GM12878 (cell line): ENCODE results near the gene INAFM1. TPM values are rescaled to one million over a fixed set of nuclear protein-coding genes. Genes with fewer than 3 reads are reported as not detected.

Experiments used
- ATAC-seq: fragments of 200-7000 bp; cut with Tn5 transposase; 3 replicates; pipeline ENCODE4 v1.9.1; 2020; ENCODE audit warnings: mild to moderate bottlenecking, moderate library complexity
- BruUV-seq: library from RNA; stranded (reverse); fragments of 400-500 nt; replicated peaks from 2 replicates; lab custom pipeline; 2021; lab: Mats Ljungman, UMichigan
- CTCF ChIA-PET: fragments of 300-600 bp; sonication (Branson Sonifier 250); formaldehyde crosslinking; extraction: SDS; loops from one replicate; lab custom pipeline; 2021; ENCODE audit warnings: inconsistent platforms; lab: Yijun Ruan, JAX
- POLR2A ChIA-PET: fragments of 350-600 bp; formaldehyde crosslinking; extraction: SDS; loops from one replicate; lab custom pipeline; 2021; ENCODE audit warnings: inconsistent platforms; lab: Charles Lee
- RAD21 ChIA-PET: fragments of 300-600 bp; sonication (Branson Sonifier 250); formaldehyde crosslinking; loops from one replicate; lab custom pipeline; 2023; ENCODE audit warnings: antibody characterized with exemption; ENCODE audit not compliant: unreplicated experiment; lab: Charles Lee
- SMC1A ChIA-PET: fragments of 300-600 bp; sonication (Branson Sonifier 250); formaldehyde crosslinking; loops from one replicate; lab custom pipeline; 2023; ENCODE audit not compliant: unreplicated experiment, uncharacterized antibody; lab: Charles Lee
- DNase-seq: peaks from one replicate; pipeline ENCODE4 v3.0.0-alpha.2; 2011; ENCODE audit warnings: low read depth, low spot score
- FAIRE-seq: peaks from 3 replicates; lab custom pipeline; 2011; peaks lifted over from hg19 to GRCh38; lab: Jason Lieb, UNC
- H2AFZ ChIP-seq: 2 replicates; pipeline ENCODE4 v1.6.0; 2011; ENCODE audit warnings: low read depth, low read length, control low read depth; ENCODE audit not compliant: control insufficient read depth
- H3K27ac ChIP-seq: 2 replicates; pipeline ENCODE4 v1.5.1; 2011; ENCODE audit warnings: control low read depth; ENCODE audit not compliant: control insufficient read depth, insufficient read depth
- H3K27me3 ChIP-seq, 2 experiments: replicated peaks in 1 of 2; 2 replicates each; pipeline versions ENCODE4 v1.6.0 to v1.6.1; 2011; ENCODE audit warnings: low read length in 1 of 2; ENCODE audit not compliant: control insufficient read depth in 2 of 2, insufficient read depth in 2 of 2
- H3K36me3 ChIP-seq, 2 experiments: 2 replicates each; pipeline ENCODE4 v1.5.1; 2011; ENCODE audit warnings: low read length in 1 of 2; ENCODE audit not compliant: control insufficient read depth in 2 of 2, insufficient read depth in 2 of 2
- H3K4me1 ChIP-seq: 2 replicates; pipeline ENCODE4 v1.6.1; 2011; ENCODE audit warnings: mild to moderate bottlenecking, low read length, moderate library complexity, mixed read lengths; ENCODE audit not compliant: control insufficient read depth, insufficient read depth
- H3K4me2 ChIP-seq: 2 replicates; pipeline ENCODE4 v1.6.0; 2011; ENCODE audit warnings: control low read depth; ENCODE audit not compliant: control insufficient read depth, insufficient read depth
- H3K4me3 ChIP-seq: fragments of 200-600 bp; sonication (generic); 2 replicates; pipeline ENCODE4 v1.5.1; 2016
- H3K79me2 ChIP-seq: 2 replicates; pipeline ENCODE4 v1.6.0; 2011; ENCODE audit warnings: low read length; ENCODE audit not compliant: control insufficient read depth, insufficient read depth
- H3K9ac ChIP-seq: 2 replicates; pipeline ENCODE4 v1.8.0; 2011; ENCODE audit warnings: low read length, control low read depth, mixed read lengths; ENCODE audit not compliant: control insufficient read depth, insufficient read depth
- H3K9me3 ChIP-seq: replicated peaks from 3 replicates; pipeline ENCODE4 v1.5.1; 2011; ENCODE audit warnings: mild to moderate bottlenecking, low read length; ENCODE audit not compliant: control insufficient read depth, insufficient read depth
- H4K20me1 ChIP-seq: 2 replicates; pipeline ENCODE4 v1.6.0; 2011; ENCODE audit not compliant: control insufficient read depth, insufficient read depth
- HCFC1 ChIP-seq: fragments of 150-350 bp; IDR thresholded peaks from 2 replicates; pipeline ENCODE4 v1.6.1; 2014; ENCODE audit warnings: low read length
- HDGF ChIP-seq: fragments of 450-650 bp; IDR thresholded peaks from 2 replicates; pipeline ENCODE4 v1.6.1; 2016; ENCODE audit warnings: antibody characterized with exemption
- NBN ChIP-seq: fragments of 450-650 bp; IDR thresholded peaks from 2 replicates; pipeline ENCODE4 v1.6.1; 2016
- SP1 ChIP-seq: IDR thresholded peaks from one replicate; pipeline ENCODE4 v1.6.1; 2011; ENCODE audit warnings: low read depth, low read length
- TCF12 ChIP-seq: IDR thresholded peaks from 2 replicates; pipeline ENCODE4 v1.6.1; 2011; ENCODE audit warnings: low read depth, mild to moderate bottlenecking, low read length
- ZNF217 ChIP-seq: fragments of 450-650 bp; IDR thresholded peaks from 2 replicates; pipeline ENCODE4 v1.6.1; 2017; ENCODE audit warnings: antibody characterized with exemption, mild to moderate bottlenecking
- WGBS: methylation state at CpG from one replicate; pipeline ENCODE4 v1.1.6; 2016; ENCODE audit warnings: low lambda C conversion rate; ENCODE audit not compliant: insufficient replicate concordance, insufficient coverage; ENCODE audit errors: missing lambda C conversion rate; 5-methylcytosine and 5-hydroxymethylcytosine counted together
- in situ Hi-C: fragments of 300-500 bp; cut with MboI; formaldehyde crosslinking; loops from 9 replicates; pipeline ENCODE4 v1.14.3; 2018; ENCODE audit warnings: mixed read lengths
- intact Hi-C: fragments of 100-400 bp; cut with micrococcal nuclease; formaldehyde crosslinking; loops from one replicate; pipeline ENCODE4 v1.14.2; 2022; ENCODE audit not compliant: unreplicated experiment
- polyA plus RNA-seq, 11 experiments: library from polyadenylated mRNA; depleted of rRNA in 4 of 11; unstranded in 6 of 11; stranded (reverse) in 5 of 11; fragments of >200 nt; fragmentation: Nextera tagmentation in 4 of 11; fragmentation: Illumina TruSeq in 1 of 11; extraction: Ambion mirVana in 4 of 11; extraction: Trizol in 1 of 11; gene quantifications; 1 replicate in 1 of 11; 2 replicates in 10 of 11; pipeline versions ENCODE4 v1.2.1 to v1.2.3, GENCODE V29; 2011 to 2016; ENCODE audit warnings: inconsistent platforms in 2 of 11, missing spikeins in 2 of 11, low read depth in 1 of 11
- total RNA-seq, 4 experiments: library from RNA; depleted of rRNA in 3 of 4; stranded (reverse); fragments of >200 nt in 3 of 4; fragmentation: Illumina TruSeq in 1 of 4; extraction: Trizol in 1 of 4; gene quantifications; 2 replicates each; pipeline versions ENCODE4 v1.2.1 to v1.2.3, GENCODE V29; 2013 to 2021
- TF ChIP-seq, protein P1 (sequence below), 3 experiments: IDR thresholded peaks in 2 of 3; conservative IDR thresholded peaks in 1 of 3; 2 replicates each; pipeline ENCODE4 v1.5.1; 2011; ENCODE audit warnings: low read depth in 3 of 3, low read length in 3 of 3, mild to moderate bottlenecking in 3 of 3, control low read depth in 2 of 3, moderate library complexity in 2 of 3, inconsistent platforms in 1 of 3, mixed read lengths in 1 of 3; ENCODE audit not compliant: control insufficient read depth in 2 of 3, insufficient read depth in 1 of 3; ENCODE audit errors: extremely low read depth in 1 of 3
- TF ChIP-seq, protein P2 (sequence below): IDR thresholded peaks from 2 replicates; pipeline ENCODE4 v1.6.1; 2012; ENCODE audit warnings: low read length, inconsistent platforms
- TF ChIP-seq, protein P3 (sequence below): IDR thresholded peaks from 2 replicates; pipeline ENCODE4 v1.6.1; 2012; ENCODE audit warnings: low read depth, low read length, improper control_type of control experiment

The INAFM1 gene
- total and polyA plus RNA-seq, 10 of the 15 experiments (the other 5 are each of a cell fraction or from before 2014, with no cell fraction given) = 0.57 to 6.8 (median 1.1) TPM; not detected in 1

DNA sequence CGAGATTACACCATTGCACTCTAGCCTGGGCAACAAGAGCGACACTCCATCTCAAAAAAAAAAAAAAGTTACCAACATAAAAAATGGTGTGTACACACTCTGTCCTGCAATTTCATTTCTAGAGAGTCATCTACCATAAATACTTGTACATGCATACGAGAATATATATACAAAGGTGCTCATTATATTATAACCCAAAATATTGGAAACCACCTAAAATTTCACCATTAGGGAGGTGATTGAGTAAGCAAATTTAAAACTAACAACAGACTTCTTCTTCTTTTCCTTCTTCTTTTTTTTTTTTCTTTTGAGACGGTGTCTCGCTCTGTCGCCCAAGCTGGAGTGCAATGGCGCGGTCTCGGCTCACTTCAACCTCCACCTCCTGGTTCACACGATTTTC, 27.6 kb downstream of the INAFM1 start (continued):
- TF ChIP-seq, protein P1, sequence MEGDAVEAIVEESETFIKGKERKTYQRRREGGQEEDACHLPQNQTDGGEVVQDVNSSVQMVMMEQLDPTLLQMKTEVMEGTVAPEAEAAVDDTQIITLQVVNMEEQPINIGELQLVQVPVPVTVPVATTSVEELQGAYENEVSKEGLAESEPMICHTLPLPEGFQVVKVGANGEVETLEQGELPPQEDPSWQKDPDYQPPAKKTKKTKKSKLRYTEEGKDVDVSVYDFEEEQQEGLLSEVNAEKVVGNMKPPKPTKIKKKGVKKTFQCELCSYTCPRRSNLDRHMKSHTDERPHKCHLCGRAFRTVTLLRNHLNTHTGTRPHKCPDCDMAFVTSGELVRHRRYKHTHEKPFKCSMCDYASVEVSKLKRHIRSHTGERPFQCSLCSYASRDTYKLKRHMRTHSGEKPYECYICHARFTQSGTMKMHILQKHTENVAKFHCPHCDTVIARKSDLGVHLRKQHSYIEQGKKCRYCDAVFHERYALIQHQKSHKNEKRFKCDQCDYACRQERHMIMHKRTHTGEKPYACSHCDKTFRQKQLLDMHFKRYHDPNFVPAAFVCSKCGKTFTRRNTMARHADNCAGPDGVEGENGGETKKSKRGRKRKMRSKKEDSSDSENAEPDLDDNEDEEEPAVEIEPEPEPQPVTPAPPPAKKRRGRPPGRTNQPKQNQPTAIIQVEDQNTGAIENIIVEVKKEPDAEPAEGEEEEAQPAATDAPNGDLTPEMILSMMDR (IDR thresholded peaks at IDR 0.05 in 2 of 3, conservative IDR thresholded peaks at IDR 0.05 in 1 of 3; ENCODE audit: control insufficient read depth in 2 of 3, extremely low read depth in 1 of 3, insufficient read depth in 1 of 3, low read depth in 3 of 3, low read length in 3 of 3) = no peak
- TF ChIP-seq, all 136 proteins: peak for 3

DNA sequence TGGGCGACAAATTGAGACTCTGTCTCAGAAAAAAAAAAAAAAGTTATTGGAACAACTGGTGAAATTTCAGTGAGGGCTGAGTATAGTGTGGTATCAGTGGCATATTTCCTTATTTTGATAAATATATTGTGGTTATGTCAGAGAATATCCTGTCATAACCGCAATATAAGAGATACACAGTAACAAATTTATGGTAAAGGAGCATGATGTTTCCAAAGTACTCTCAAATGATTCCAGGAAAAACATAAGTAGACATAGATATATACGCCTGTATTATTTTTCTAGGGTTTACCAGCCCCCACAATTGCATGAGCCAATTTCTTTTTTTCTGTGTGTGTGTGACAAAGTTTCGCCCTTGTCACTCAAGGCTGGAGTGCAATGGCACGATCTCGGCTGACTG, 29.3 kb downstream of the INAFM1 start:
- no peak overlapping the region for H3K9ac ChIP-seq
- intact Hi-C loops (no loop called here), in situ Hi-C loops (no loop called here)
- no peak overlapping the region for H3K4me2 ChIP-seq
- H3K27ac ChIP-seq = no peak overlapping the region
- H3K4me3 ChIP-seq = no peak overlapping the region
- peaks cover 19% of the 10 kb centered on the region for H3K4me1 ChIP-seq
- FAIRE-seq (no peak), DNase-seq (no peak), ATAC-seq (no peak)
- 29% methylated on average over 6 of the region's 6 CpGs for whole genome bisulfite sequencing
- BruUV-seq = no TSS peak
- H3K9me3 ChIP-seq = no peaks in the 10 kb centered on the region; the same call in 2 of the 3 replicates
- H2AFZ ChIP-seq = no peak overlapping the region
- no peaks in the 10 kb centered on the region; a peak in 1 of 4 replicates for H3K36me3 ChIP-seq
- H4K20me1 ChIP-seq = no peaks in the 10 kb centered on the region
- TF ChIP-seq ZNF217 = no peak
- TF ChIP-seq, protein P2, sequence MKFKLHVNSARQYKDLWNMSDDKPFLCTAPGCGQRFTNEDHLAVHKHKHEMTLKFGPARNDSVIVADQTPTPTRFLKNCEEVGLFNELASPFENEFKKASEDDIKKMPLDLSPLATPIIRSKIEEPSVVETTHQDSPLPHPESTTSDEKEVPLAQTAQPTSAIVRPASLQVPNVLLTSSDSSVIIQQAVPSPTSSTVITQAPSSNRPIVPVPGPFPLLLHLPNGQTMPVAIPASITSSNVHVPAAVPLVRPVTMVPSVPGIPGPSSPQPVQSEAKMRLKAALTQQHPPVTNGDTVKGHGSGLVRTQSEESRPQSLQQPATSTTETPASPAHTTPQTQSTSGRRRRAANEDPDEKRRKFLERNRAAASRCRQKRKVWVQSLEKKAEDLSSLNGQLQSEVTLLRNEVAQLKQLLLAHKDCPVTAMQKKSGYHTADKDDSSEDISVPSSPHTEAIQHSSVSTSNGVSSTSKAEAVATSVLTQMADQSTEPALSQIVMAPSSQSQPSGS = no peak
- TF ChIP-seq HCFC1 = no peak
- no peak for TF ChIP-seq HDGF
- no peak for TF ChIP-seq TCF12
- TF ChIP-seq NBN = no peak
- no peak for TF ChIP-seq SP1
- TF ChIP-seq, protein P3, sequence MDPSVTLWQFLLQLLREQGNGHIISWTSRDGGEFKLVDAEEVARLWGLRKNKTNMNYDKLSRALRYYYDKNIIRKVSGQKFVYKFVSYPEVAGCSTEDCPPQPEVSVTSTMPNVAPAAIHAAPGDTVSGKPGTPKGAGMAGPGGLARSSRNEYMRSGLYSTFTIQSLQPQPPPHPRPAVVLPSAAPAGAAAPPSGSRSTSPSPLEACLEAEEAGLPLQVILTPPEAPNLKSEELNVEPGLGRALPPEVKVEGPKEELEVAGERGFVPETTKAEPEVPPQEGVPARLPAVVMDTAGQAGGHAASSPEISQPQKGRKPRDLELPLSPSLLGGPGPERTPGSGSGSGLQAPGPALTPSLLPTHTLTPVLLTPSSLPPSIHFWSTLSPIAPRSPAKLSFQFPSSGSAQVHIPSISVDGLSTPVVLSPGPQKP = no peak
- SMC1A ChIA-PET = no interaction called here
- no peaks in the 10 kb centered on the region for H3K27me3 ChIP-seq
- H3K79me2 ChIP-seq = no peaks in the 10 kb centered on the region
- POLR2A ChIA-PET = no interaction called here
- RAD21 ChIA-PET = no interaction called here
- CTCF ChIA-PET = interaction anchor here (1.6 to 2.5 kb wide), 3 partner anchors 11 to 85 kb away, joined by 4 to 13 read pairs (median 6); no protein-coding TSS in a partner anchor
